Esophagus muscularis mucosa (tissue), 3 donors: ENCODE results near the gene OR2H1.

ENCODE experiments used
- CTCF ChIP-seq, 3 experiments: fragments of 200-600 bp in 2 of 3; fragments of 450-650 bp in 1 of 3; sonication (generic) in 2 of 3; IDR thresholded peaks; one replicate each; pipeline ENCODE4 v1.5.1; 2017 to 2019; ENCODE audit warnings: antibody characterized with exemption in 3 of 3, mild to moderate bottlenecking in 2 of 3, moderate library complexity in 1 of 3
- EP300 ChIP-seq: sonication (generic); formaldehyde crosslinking; IDR thresholded peaks from one replicate; pipeline ENCODE4 v1.6.1; 2017; ENCODE audit warnings: antibody characterized with exemption

- TF ChIP-seq EP300: no peak
- TF ChIP-seq CTCF (IDR thresholded peaks at IDR 0.05): no peak
These were observed at the start of gene OR2H1, which contains the start of gene OR11A1 for GRCh38 chr6:29456971-29457370.
